K562 (cell line): ENCODE measurements around the gene PBX4.

ENCODE experiments used
- POLR2AphosphoS5 ChIP-seq: IDR thresholded peaks from 2 replicates; pipeline ENCODE4 v1.6.1; 2011; ENCODE audit warnings: mild to moderate bottlenecking, low read depth, low read length, moderate library complexity; ENCODE audit not compliant: control insufficient read depth, insufficient read depth
- SAFB2 ChIP-seq: fragments of 200-400 bp; formaldehyde crosslinking; IDR thresholded peaks from 2 replicates; pipeline ENCODE4 v1.6.1; 2018; ENCODE audit warnings: borderline replicate concordance, low read length, low read depth, moderate library complexity; ENCODE audit not compliant: severe bottlenecking

GRCh38 chr19:19558055-19558454 is 60.4 kb downstream of the PBX4 start:
- TF ChIP-seq SAFB2 (no peak), POLR2AphosphoS5 (no peak)
